Mesothelial cell of epicardium (in vitro differentiated cells): ENCODE results near the gene KLHL15. TPM values are rescaled to one million over a fixed set of nuclear protein-coding genes. Genes with fewer than 3 reads are reported as not detected.

Experiments used
- DNase-seq, 2 experiments: peaks; one replicate each; pipeline ENCODE4 v3.0.0; 2021; ENCODE audit warnings: low spot score in 2 of 2; ENCODE audit not compliant: unreplicated experiment in 2 of 2
- H3K27ac Mint-ChIP-seq: 2 replicates; pipeline ENCODE4 v1.8.0; 2021; ENCODE audit warnings: mixed read lengths
- H3K27me3 Mint-ChIP-seq: 2 replicates; pipeline ENCODE4 v1.8.0; 2021; ENCODE audit warnings: low read depth, mixed read lengths
- H3K36me3 Mint-ChIP-seq: 2 replicates; pipeline ENCODE4 v1.8.0; 2021; ENCODE audit warnings: mixed read lengths
- H3K4me1 Mint-ChIP-seq: 2 replicates; pipeline ENCODE4 v1.8.0; 2021; ENCODE audit warnings: mixed read lengths
- H3K4me3 Mint-ChIP-seq: 2 replicates; pipeline ENCODE4 v1.8.0; 2021; ENCODE audit warnings: mild to moderate bottlenecking, moderate library complexity, mixed read lengths
- H3K9me3 Mint-ChIP-seq: 2 replicates; pipeline ENCODE4 v1.8.0; 2021; ENCODE audit warnings: mixed read lengths
- CTCF ChIP-seq: fragments of 200-600 bp; sonication (generic); IDR thresholded peaks from one replicate; pipeline ENCODE4 v1.5.0; 2021; ENCODE audit warnings: antibody characterized with exemption; ENCODE audit not compliant: unreplicated experiment
- total RNA-seq: library from RNA; stranded (reverse); gene quantifications from 3 replicates; pipeline ENCODE4 v1.2.1, GENCODE V29; 2021

KLHL15 gene
- total RNA-seq, 1 donor from 2014 or later: 21.9 TPM

DNA sequence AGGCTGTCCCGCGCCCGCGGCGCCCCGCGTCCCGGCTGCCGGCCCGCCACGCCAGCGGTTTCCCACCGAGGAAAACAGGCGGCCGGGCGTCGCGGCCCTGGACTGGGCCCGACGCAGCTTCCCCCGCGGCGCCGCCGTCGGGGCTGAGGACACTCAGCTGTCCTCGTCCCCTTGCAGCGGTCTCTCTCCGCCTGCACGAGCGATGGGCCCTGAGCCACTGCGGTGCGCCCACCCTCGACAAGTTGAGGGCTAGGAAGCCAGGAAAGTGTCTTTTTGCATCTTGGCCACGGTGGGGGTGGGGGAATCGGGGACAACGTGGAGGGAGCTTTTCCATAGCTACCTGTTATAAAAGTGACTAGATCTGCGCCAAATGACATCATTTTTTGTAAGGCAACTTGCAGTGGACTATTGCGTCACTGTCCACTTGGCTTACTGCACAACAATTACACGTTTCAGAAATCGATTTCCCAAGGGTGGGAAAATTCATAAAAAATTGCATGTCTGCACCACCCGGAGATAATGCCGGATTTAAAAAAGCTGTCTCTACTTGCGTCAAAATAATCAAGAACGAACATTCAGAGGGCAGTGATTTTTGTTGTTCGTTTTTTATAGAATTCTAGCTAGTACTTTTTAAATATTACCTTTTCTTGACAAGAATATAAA, 1.1 kb downstream of the KLHL15 start:
- peak overlapping the region; percentile 75 for H3K4me3 Mint-ChIP-seq
- no peaks in the 10 kb centered on the region for H3K9me3 Mint-ChIP-seq
- peaks cover 35% of the 10 kb centered on the region for H3K4me1 Mint-ChIP-seq
- DNase-seq: no peak
- no peaks in the 10 kb centered on the region for H3K27me3 Mint-ChIP-seq
- peak; percentile 5 for TF ChIP-seq CTCF
- H3K27ac Mint-ChIP-seq: peak overlapping the region; percentile 95
- H3K36me3 Mint-ChIP-seq: peaks cover 6% of the 10 kb centered on the region

- H3K27me3 Mint-ChIP-seq: no peaks in the 10 kb centered on the region
- no peaks in the 10 kb centered on the region for H3K9me3 Mint-ChIP-seq
- peak overlapping the region; percentile 94 for H3K27ac Mint-ChIP-seq
- peaks cover 35% of the 10 kb centered on the region for H3K4me1 Mint-ChIP-seq
- H3K36me3 Mint-ChIP-seq: peaks cover 6% of the 10 kb centered on the region
- H3K4me3 Mint-ChIP-seq: peak overlapping the region; percentile 90
- peak; percentile 89 to 91 for DNase-seq
- peak; percentile 38 for TF ChIP-seq CTCF
These were observed 1.9 kb downstream of the KLHL15 start for GRCh38 chrX:24024819-24025740.

GRCh38 chrX:24023972-24024669, 2.9 kb downstream of the KLHL15 start:
- peak overlapping the region; percentile 90 for H3K4me3 Mint-ChIP-seq
- no peak for DNase-seq
- peaks cover 6% of the 10 kb centered on the region for H3K36me3 Mint-ChIP-seq
- no peaks in the 10 kb centered on the region for H3K9me3 Mint-ChIP-seq
- peaks cover 40% of the 10 kb centered on the region for H3K4me1 Mint-ChIP-seq
- TF ChIP-seq CTCF: no peak
- peak overlapping the region; percentile 94 for H3K27ac Mint-ChIP-seq
- no peaks in the 10 kb centered on the region for H3K27me3 Mint-ChIP-seq

GRCh38 chrX:24023544-24023943, 3.4 kb downstream of the KLHL15 start:
- no peak for DNase-seq
- H3K4me3 Mint-ChIP-seq: peak overlapping the region; percentile 90

More at GRCh38 chrX:24023544-24023943, 3.4 kb downstream of the KLHL15 start:
- Mint-ChIP-seq H3K4me1 (peaks cover 40% of the 10 kb centered on the region), H3K27ac (peak overlapping the region; percentile 41), H3K9me3 (no peaks in the 10 kb centered on the region), H3K27me3 (no peaks in the 10 kb centered on the region), H3K36me3 (peaks cover 6% of the 10 kb centered on the region)
- no peak for TF ChIP-seq CTCF
